Islet of Langerhans (tissue), 1 donor: ENCODE results near the gene CPNE9.

Source experiments
- FAIRE-seq: peaks from one replicate; lab custom pipeline; 2011; peaks lifted over from hg19 to GRCh38; lab: Jason Lieb, UNC

Gene CPNE9

GRCh38 chr3:9715764-9716437 is 12.3 kb downstream of the CPNE9 start:
- no peak for FAIRE-seq

- no peak for FAIRE-seq
Observed at GRCh38 chr3:9716801-9717555, 13.3 kb downstream of the CPNE9 start.

GRCh38 chr3:9717563-9717962 is 13.9 kb downstream of the CPNE9 start:
- FAIRE-seq = no peak

- no peak for FAIRE-seq
Observed at GRCh38 chr3:9718118-9718517, 14.5 kb downstream of the CPNE9 start.

GRCh38 chr3:9721015-9721699 is 17.5 kb downstream of the CPNE9 start:
- no peak for FAIRE-seq

GRCh38 chr3:9721700-9722060 is 18.0 kb downstream of the CPNE9 start:
- FAIRE-seq = no peak

GRCh38 chr3:9725775-9726515 is 22.3 kb downstream of the CPNE9 start:
- FAIRE-seq = no peak

GRCh38 chr3:9727041-9727595 is 23.5 kb downstream of the CPNE9 start:
- no peak for FAIRE-seq

GRCh38 chr3:9727743-9728142 is 24.1 kb downstream of the CPNE9 start:
- FAIRE-seq = no peak

GRCh38 chr3:9729419-9729818 is 25.8 kb downstream of the CPNE9 start:
- no peak for FAIRE-seq

GRCh38 chr3:9730657-9731205 is 27.1 kb downstream of the CPNE9 start:
- no peak for FAIRE-seq

- FAIRE-seq = no peak
Observed at GRCh38 chr3:9731206-9732079, 27.8 kb downstream of the CPNE9 start, which contains the start of gene BRPF1. BRPF1 (plus strand) TSS chr3:9731735; CDS start chr3:9734141, 2,406 bp downstream.

- no peak for FAIRE-seq
Observed at GRCh38 chr3:9732080-9732739, 28.6 kb downstream of the CPNE9 start.

GRCh38 chr3:9732740-9733115 is 29.1 kb downstream of the CPNE9 start:
- FAIRE-seq = no peak

- no peak for FAIRE-seq
Observed at GRCh38 chr3:9736831-9737230, 33.2 kb downstream of the CPNE9 start.

- FAIRE-seq = no peak
Observed at GRCh38 chr3:9739181-9739580, 35.5 kb downstream of the CPNE9 start.

- FAIRE-seq = no peak
Observed at GRCh38 chr3:9742560-9742959, 38.9 kb downstream of the CPNE9 start.

GRCh38 chr3:9743548-9743947 is 39.9 kb downstream of the CPNE9 start:
- no peak for FAIRE-seq

- FAIRE-seq = no peak
Observed at GRCh38 chr3:9744162-9744561, 40.5 kb downstream of the CPNE9 start.

- FAIRE-seq = no peak
Observed at GRCh38 chr3:9745521-9745920, 41.9 kb downstream of the CPNE9 start.
